Astrocyte of the spinal cord (primary cell): ENCODE measurements around the gene HEPACAM2.
A peak's percentile ranks its signal among the peaks of the same experiment; 100 is the strongest.

ENCODE experiments used
- DNase-seq: peaks from one replicate; pipeline ENCODE4 v3.0.0; 2011; ENCODE audit warnings: low read depth, low spot score
- H3K4me3 ChIP-seq: 2 replicates; pipeline ENCODE4 v1.5.1; 2011; ENCODE audit warnings: low read depth, mild to moderate bottlenecking, low read length, moderate library complexity
- CTCF ChIP-seq: IDR thresholded peaks from 2 replicates; pipeline ENCODE4 v1.5.1; 2012; ENCODE audit warnings: low read depth, mild to moderate bottlenecking, low read length, inconsistent platforms
- in situ Hi-C: cut with HindIII; loops from 2 replicates; pipeline ENCODE4 v1.10.0; 2017; ENCODE audit warnings: low sequenced_read_pairs

Gene HEPACAM2

GRCh38 chr7:93231799-93232672 is 5.8 kb upstream of the HEPACAM2 start, which contains the start of gene VPS50:
TSS of gene VPS50 (plus strand) at chr7:93232366. CDS start at chr7:93232468, 102 bp downstream.
- peak; percentile 0 for TF ChIP-seq CTCF
- in situ Hi-C loops: no loop called here
- peak within 1 kb of the TSS; percentile 89 for H3K4me3 ChIP-seq
- DNase-seq: peak; percentile 96

GRCh38 chr7:93231259-93231658 is 5.0 kb upstream of the HEPACAM2 start:
- in situ Hi-C loops: no loop called here
- no peak for DNase-seq
- peak overlapping the region; percentile 89 for H3K4me3 ChIP-seq
- TF ChIP-seq CTCF: no peak

- in situ Hi-C loops: no loop called here
- H3K4me3 ChIP-seq: no peak overlapping the region
- peak; percentile 63 for DNase-seq
- TF ChIP-seq CTCF: peak; percentile 57
These were observed 2.0 kb upstream of the HEPACAM2 start for GRCh38 chr7:93228302-93228701.

- H3K4me3 ChIP-seq: no peak overlapping the region
- no peak for TF ChIP-seq CTCF
- in situ Hi-C loops: no loop called here
- DNase-seq: no peak
These were observed 6.4 kb downstream of the HEPACAM2 start for GRCh38 chr7:93219868-93220267.

GRCh38 chr7:93218997-93219827 is 7.1 kb downstream of the HEPACAM2 start:
- no peak overlapping the region for H3K4me3 ChIP-seq
- in situ Hi-C loops: no loop called here
- TF ChIP-seq CTCF: no peak
- no peak for DNase-seq

GRCh38 chr7:93212881-93213280 is 13.4 kb downstream of the HEPACAM2 start:
- no peak for TF ChIP-seq CTCF
- no peak overlapping the region for H3K4me3 ChIP-seq
- in situ Hi-C loops: no loop called here

More at GRCh38 chr7:93212881-93213280, 13.4 kb downstream of the HEPACAM2 start:
- no peak for DNase-seq
